ACC112 (cell line): ENCODE measurements around the gene DHX34.
"Not testable (repeated sequence)": the region's sequence is repeated elsewhere in the genome, so short reads cannot be mapped to it uniquely, and the experiment has no call there.

Experiments used
- H2AFZ ChIP-seq: fragments of 200-600 bp; sonication (generic); one replicate; pipeline ENCODE4 v1.6.0; 2017; ENCODE audit warnings: antibody characterized with exemption, low read length; ENCODE audit not compliant: unreplicated experiment
- H3K27ac ChIP-seq: fragments of 200-600 bp; sonication (generic); 2 replicates; pipeline ENCODE4 v1.5.1; 2014; ENCODE audit warnings: low read depth, mild to moderate bottlenecking, antibody characterized with exemption, low read length, moderate library complexity
- H3K27me3 ChIP-seq: fragments of 200-600 bp; sonication (generic); 2 replicates; pipeline ENCODE4 v1.6.1; 2014; ENCODE audit warnings: mild to moderate bottlenecking, antibody characterized with exemption, low read length, moderate library complexity, mixed read lengths; ENCODE audit not compliant: insufficient read depth
- H3K36me3 ChIP-seq: fragments of 200-600 bp; sonication (generic); 2 replicates; pipeline ENCODE4 v1.6.1; 2016; ENCODE audit warnings: mild to moderate bottlenecking, antibody characterized with exemption, low read length, moderate library complexity, mixed read lengths; ENCODE audit not compliant: insufficient read depth
- H3K4me1 ChIP-seq: fragments of 200-600 bp; sonication (generic); one replicate; pipeline ENCODE4 v1.6.1; 2016; ENCODE audit warnings: low read length, mixed read lengths; ENCODE audit not compliant: insufficient read depth, unreplicated experiment, control insufficient read depth
- H3K4me3 ChIP-seq: fragments of 200-600 bp; sonication (generic); 2 replicates; pipeline ENCODE4 v1.5.1; 2014; ENCODE audit warnings: mild to moderate bottlenecking, low read depth, low read length
- H3K79me2 ChIP-seq: fragments of 200-600 bp; sonication (generic); one replicate; pipeline ENCODE4 v1.6.0; 2016; ENCODE audit warnings: low read length; ENCODE audit not compliant: control insufficient read depth, unreplicated experiment, insufficient read depth

DHX34 gene

DNA sequence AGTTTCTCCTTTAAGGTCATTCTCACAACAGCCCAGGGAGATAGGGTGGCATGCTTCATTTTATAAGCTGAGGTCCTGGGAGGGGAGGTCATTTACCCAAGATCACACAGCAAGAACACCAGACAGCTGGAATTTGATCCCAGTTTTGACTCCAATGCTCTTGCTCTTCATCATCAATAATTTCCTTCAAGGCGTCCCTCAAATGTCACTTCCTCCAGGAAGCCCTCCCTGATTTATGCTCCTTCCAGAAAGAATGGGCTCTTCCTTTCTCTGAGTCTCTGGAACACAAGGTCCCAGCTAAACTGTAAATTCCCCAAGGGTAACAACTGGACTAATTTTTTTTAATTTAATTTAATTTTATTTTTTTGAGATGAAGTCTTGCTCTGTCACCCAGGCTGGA lies 4.7 kb upstream of the DHX34 start:
- H2AFZ ChIP-seq, result no peak overlapping the region

DNA sequence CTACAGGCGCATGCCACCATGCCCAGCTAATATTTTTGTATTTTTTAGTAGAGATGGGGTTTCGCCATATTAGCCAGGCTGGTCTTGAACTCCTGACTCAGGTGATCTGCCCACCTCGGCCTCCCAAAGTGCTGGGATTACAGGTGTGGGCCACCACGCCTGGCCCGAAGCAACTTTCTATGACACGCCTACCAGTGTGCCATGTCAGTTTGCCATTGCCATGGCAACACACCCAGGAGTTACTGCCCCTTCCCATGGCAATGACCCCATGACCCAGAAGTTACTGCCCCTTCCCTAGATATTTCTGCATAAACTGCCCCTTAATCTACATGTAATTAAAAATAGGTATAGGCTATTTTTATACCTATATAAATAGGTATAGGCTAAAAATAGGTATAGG lies 3.1 kb upstream of the DHX34 start:
- H3K79me2 ChIP-seq, result peaks cover 15% of the 10 kb centered on the region
- H3K36me3 ChIP-seq, H3K27ac ChIP-seq, H2AFZ ChIP-seq, H3K4me3 ChIP-seq, H3K27me3 ChIP-seq, H3K4me1 ChIP-seq: not testable (repeated sequence)

More for the DNA sequence above, 4.7 kb upstream of the DHX34 start:
- H3K36me3 ChIP-seq, result 0 out of 2 replicates have a peak, but pooled peaks cover 4% of the 10 kb centered on the region
- H3K79me2 ChIP-seq, result peaks cover 2% of the 10 kb centered on the region
- no peaks in the 10 kb centered on the region for H3K27me3 ChIP-seq
- H3K4me1 ChIP-seq, result no peaks in the 10 kb centered on the region
- H3K4me3 ChIP-seq, result no peak overlapping the region
- no peak overlapping the region for H3K27ac ChIP-seq

DNA sequence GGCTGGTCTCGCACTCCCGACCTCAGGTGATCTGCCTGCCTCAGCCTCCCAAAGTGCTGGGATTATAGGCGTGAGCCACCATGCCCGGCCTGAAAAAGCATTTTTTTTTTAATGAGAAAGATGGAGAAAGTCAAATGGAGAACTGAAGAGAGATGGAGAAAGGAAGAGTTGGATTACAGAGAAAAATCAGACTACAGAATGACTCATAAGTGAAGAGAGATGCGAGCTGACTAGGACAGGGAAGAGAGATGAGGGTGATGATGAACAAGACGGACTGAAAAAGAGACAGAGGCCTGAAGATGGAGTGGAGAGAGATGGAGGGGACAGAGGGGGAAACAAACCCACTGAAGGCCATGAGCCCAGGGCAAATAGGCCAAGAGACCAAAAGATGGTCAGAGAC lies 1.5 kb downstream of the DHX34 start:
- H3K4me3 ChIP-seq, result no peak overlapping the region; the same call in 1 of the 2 replicates
- no peak overlapping the region for H2AFZ ChIP-seq
- H3K27ac ChIP-seq, result no peak overlapping the region
- no peaks in the 10 kb centered on the region for H3K27me3 ChIP-seq
- H3K79me2 ChIP-seq, result peaks cover 25% of the 10 kb centered on the region
- peaks cover 14% of the 10 kb centered on the region for H3K36me3 ChIP-seq
- H3K4me1 ChIP-seq, result peaks cover 3% of the 10 kb centered on the region

DNA sequence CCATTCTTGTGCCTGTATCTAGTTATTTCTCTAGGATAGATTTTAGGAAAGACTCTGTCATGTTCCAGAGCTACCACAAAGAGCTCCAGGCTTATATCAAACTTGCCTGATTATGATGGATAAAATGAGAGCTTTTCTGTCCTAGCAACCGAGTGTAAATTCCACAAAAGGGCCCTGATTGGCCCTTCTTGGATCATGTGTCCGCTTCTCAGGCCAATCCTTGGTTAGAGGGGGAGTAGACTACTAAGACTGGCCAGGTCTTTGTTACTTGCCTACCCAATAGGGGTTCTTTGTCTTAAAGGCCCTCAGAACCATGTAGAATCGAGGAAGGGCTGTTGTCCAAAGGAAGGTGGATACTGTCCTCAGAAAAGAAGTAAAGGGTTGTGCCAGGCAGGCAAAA lies 2.4 kb downstream of the DHX34 start:
- peaks cover 25% of the 10 kb centered on the region for H3K79me2 ChIP-seq
- peaks cover 3% of the 10 kb centered on the region for H3K4me1 ChIP-seq
- H2AFZ ChIP-seq, result no peak overlapping the region
- H3K4me3 ChIP-seq, result no peak overlapping the region
- H3K27ac ChIP-seq, result no peak overlapping the region
- peaks cover 14% of the 10 kb centered on the region for H3K36me3 ChIP-seq
- no peaks in the 10 kb centered on the region for H3K27me3 ChIP-seq

DNA sequence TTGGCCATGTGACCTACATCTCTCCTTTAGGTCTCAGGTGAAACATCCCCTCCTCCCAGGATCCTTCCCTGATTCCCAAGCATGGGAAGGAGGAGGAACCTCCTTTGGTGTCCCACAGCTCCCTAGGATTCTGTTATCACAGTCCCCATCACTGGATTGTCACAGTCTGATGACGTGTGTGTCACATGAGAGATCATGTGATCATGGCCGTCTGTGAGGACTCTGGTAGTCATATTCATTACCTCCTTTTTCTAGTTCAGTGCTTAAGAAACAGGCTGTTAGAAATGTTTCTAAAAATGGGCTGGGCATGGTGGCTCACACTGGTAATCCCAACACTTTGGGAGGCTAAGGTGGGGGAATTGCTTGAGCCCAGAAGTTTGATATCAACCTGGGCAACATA lies 3.0 kb downstream of the DHX34 start:
- no peak overlapping the region for H2AFZ ChIP-seq
- no peak overlapping the region for H3K4me3 ChIP-seq
- no peaks in the 10 kb centered on the region for H3K27me3 ChIP-seq
- H3K79me2 ChIP-seq, result peaks cover 25% of the 10 kb centered on the region
- peaks cover 14% of the 10 kb centered on the region for H3K36me3 ChIP-seq
- H3K27ac ChIP-seq, result no peak overlapping the region
- H3K4me1 ChIP-seq, result peaks cover 3% of the 10 kb centered on the region

DNA sequence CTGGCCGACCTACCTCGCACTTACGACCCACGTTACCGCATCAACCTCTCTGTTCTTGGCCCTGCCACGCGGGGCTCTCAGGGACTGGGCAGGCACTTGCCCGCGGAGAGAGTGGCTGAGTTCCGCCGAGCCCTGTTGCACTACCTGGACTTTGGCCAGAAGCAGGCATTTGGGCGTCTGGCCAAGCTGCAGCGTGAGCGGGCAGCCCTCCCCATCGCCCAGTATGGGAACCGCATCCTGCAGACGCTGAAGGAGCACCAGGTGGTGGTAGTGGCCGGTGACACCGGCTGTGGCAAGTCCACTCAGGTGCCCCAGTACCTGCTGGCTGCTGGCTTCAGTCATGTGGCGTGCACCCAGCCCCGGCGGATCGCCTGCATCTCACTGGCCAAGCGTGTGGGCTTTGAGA lies 4.2 kb downstream of the DHX34 start:
- H3K27me3 ChIP-seq, result no peaks in the 10 kb centered on the region
- peaks cover 3% of the 10 kb centered on the region for H3K4me1 ChIP-seq
- no peak overlapping the region for H3K27ac ChIP-seq
- H3K4me3 ChIP-seq, result no peak overlapping the region
- no peak overlapping the region for H2AFZ ChIP-seq
- H3K36me3 ChIP-seq, result peaks cover 14% of the 10 kb centered on the region
- peaks cover 25% of the 10 kb centered on the region for H3K79me2 ChIP-seq

DNA sequence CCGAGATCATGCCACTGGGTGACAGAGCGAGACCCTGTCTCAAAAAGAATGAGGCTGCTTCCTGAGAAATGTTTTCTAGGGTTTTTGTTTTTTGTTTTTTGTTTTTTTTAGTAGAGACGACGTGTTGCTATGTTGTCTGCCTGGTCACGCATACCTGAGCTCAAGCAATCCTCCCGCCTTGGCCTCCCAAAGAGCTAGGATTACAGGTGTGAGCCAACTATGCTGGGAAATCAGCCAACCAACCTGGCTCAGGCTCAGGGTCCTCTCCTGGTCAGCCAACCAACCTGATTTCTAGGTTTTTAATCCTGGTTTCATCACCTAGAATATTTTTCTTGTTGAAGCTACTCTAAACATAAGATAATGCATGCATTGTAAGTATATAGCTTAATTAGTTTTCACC lies 7.8 kb downstream of the DHX34 start:
- H2AFZ ChIP-seq, result no peak overlapping the region
- H3K27me3 ChIP-seq, result no peaks in the 10 kb centered on the region
- H3K4me1 ChIP-seq, result no peaks in the 10 kb centered on the region
- H3K79me2 ChIP-seq, result peaks cover 3% of the 10 kb centered on the region
- peaks cover 14% of the 10 kb centered on the region for H3K36me3 ChIP-seq
- no peak overlapping the region for H3K4me3 ChIP-seq
- no peak overlapping the region for H3K27ac ChIP-seq

DNA sequence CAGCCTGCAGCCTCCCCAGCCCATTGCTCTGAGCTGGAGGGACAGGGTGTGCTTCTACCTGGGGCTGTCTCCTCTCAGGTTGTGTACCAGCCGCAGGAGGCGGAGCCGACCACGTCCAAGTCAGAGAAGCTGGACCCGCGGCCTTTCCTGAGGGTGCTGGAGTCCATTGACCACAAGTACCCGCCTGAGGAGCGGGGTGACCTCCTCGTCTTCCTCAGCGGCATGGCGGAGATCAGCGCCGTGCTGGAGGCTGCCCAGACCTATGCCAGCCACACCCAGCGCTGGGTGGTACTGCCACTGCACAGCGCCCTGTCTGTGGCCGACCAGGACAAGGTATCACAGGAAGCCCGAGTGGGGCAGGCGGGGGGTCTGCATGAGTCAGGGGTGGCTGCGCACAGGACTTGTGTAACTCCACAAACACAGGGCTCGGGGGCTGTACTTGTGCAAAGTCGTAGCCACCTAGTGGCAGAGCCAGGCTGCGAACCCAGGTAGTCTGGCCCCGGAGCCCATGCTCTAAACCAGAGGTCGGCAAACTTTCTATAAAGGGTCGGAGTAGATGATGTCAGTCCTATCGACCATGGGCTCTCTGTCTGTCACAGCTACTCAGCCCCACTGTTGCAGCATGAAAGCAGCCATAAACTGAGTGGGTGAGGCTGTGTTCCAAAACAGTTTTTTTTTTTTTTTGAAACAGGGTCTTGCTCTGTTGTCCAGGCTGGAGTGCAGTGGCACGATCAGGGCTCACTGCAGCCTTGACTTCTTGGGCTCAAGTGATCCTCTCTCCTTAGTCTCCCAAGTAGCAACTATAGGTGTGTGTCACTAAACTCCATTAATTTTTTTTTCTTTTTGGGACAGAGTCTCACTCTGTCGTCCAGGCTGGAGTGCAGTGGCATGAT lies 8.9 kb downstream of the DHX34 start:
- Histone ChIP-seq H3K36me3 (peaks cover 11% of the 10 kb centered on the region; the same call in 1 of the 2 replicates), H3K27ac (no peak overlapping the region), H3K4me3 (no peak overlapping the region), H3K27me3 (no peaks in the 10 kb centered on the region), H2AFZ (no peak overlapping the region), H3K79me2 (no peaks in the 10 kb centered on the region), H3K4me1 (no peaks in the 10 kb centered on the region)

DNA sequence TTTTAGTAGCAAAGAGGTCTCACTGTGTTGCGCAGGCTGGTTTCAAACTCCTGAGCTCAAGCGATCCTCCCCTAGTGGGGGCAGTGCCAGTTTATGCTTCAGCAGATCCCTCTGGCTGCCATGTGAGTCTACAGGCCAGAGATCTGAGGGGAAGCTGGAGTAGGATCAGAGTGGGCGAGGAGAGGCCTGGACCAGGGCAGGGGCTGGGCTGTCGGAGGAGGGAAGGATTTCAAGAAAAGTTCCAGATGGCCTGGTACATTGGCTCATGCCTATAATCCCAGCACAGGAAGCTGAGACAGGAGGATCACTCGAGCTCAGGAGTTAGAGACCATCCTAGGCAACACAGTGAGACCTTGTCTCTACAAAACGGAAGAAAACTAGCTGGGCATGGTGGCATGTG lies 9.8 kb downstream of the DHX34 start:
- H3K36me3 ChIP-seq, result peaks cover 6% of the 10 kb centered on the region; the same call in 1 of the 2 replicates
- peaks cover 4% of the 10 kb centered on the region for H3K4me1 ChIP-seq
- no peak overlapping the region for H3K27ac ChIP-seq
- H3K27me3 ChIP-seq, result no peaks in the 10 kb centered on the region
- H2AFZ ChIP-seq, result no peak overlapping the region
- H3K4me3 ChIP-seq, result no peak overlapping the region
- H3K79me2 ChIP-seq, result no peaks in the 10 kb centered on the region

DNA sequence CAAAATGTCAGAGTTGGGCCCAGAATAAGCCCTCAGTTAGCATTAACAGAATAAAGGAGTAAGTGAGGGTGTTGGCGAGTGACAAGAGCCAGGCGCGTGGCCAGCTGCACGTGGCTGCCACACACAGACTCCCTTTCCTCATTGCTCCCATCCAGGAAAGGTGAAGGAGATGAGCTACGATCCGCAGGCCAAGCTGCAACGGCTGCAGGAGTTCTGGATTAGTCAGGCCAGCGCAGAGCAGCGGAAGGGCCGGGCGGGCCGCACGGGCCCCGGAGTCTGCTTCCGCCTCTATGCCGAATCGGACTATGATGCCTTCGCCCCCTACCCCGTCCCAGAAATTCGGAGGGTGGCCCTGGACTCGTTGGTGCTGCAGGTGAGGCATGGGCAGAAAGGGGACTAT lies 13.2 kb downstream of the DHX34 start:
- H3K4me1 ChIP-seq, result peaks cover 7% of the 10 kb centered on the region
- 0 out of 2 replicates have a peak, but pooled peaks cover 4% of the 10 kb centered on the region for H3K36me3 ChIP-seq
- H3K4me3 ChIP-seq, result no peak overlapping the region
- no peak overlapping the region for H2AFZ ChIP-seq
- H3K79me2 ChIP-seq, result no peaks in the 10 kb centered on the region
- H3K27me3 ChIP-seq, result no peaks in the 10 kb centered on the region
- H3K27ac ChIP-seq, result no peak overlapping the region
